SK-N-SH treated with all-trans-retinoic acid at 6 μM for 48 hours (cell line): ENCODE data around the gene RPS5.

Experiments used
- ARNTL ChIP-seq: fragments of 450-650 bp; formaldehyde crosslinking; IDR thresholded peaks from 2 replicates; pipeline ENCODE4 v1.5.0; 2020; ENCODE audit warnings: low read depth, mild to moderate bottlenecking, moderate library complexity, borderline replicate concordance
- BACH2 ChIP-seq: fragments of 250-450 bp; sonication (Bioruptor Pico); IDR thresholded peaks from 2 replicates; pipeline ENCODE4 v1.9.0; 2021; ENCODE audit warnings: mild to moderate bottlenecking, borderline replicate concordance
- CSDC2 ChIP-seq: fragments of 250-450 bp; sonication (Bioruptor Pico); IDR thresholded peaks from 2 replicates; pipeline ENCODE4 v1.5.0; 2020; ENCODE audit warnings: mild to moderate bottlenecking, moderate library complexity
- ESRRG ChIP-seq: fragments of 250-450 bp; sonication (Bioruptor Pico); IDR thresholded peaks from 2 replicates; pipeline ENCODE4 v1.6.1; 2021; ENCODE audit warnings: mild to moderate bottlenecking
- OSR1 ChIP-seq: fragments of 250-450 bp; sonication (Bioruptor Pico); IDR thresholded peaks from 2 replicates; pipeline ENCODE4 v1.8.0; 2022; ENCODE audit warnings: moderate library complexity, mild to moderate bottlenecking, inconsistent platforms
- POU6F1 ChIP-seq: fragments of 250-450 bp; sonication (Bioruptor Pico); IDR thresholded peaks from 2 replicates; pipeline ENCODE4 v1.8.0; 2021; ENCODE audit warnings: low read depth, mild to moderate bottlenecking, moderate library complexity, borderline replicate concordance
- PPARA ChIP-seq: fragments of 250-450 bp; sonication (Bioruptor Pico); IDR thresholded peaks from 2 replicates; pipeline ENCODE4 v1.5.0; 2020; ENCODE audit warnings: mild to moderate bottlenecking, borderline replicate concordance
- RARB ChIP-seq: fragments of 250-450 bp; sonication (Bioruptor Pico); IDR thresholded peaks from 2 replicates; pipeline ENCODE4 v1.8.0; 2021; ENCODE audit warnings: mild to moderate bottlenecking, moderate library complexity
- SNAI2 ChIP-seq: fragments of 250-450 bp; sonication (Bioruptor Pico); IDR thresholded peaks from 2 replicates; pipeline ENCODE4 v1.5.0; 2020; ENCODE audit warnings: mild to moderate bottlenecking, moderate library complexity
- ZFP3 ChIP-seq: fragments of 250-450 bp; sonication (Bioruptor Pico); IDR thresholded peaks from 2 replicates; pipeline ENCODE4 v1.5.0; 2020; ENCODE audit warnings: mild to moderate bottlenecking, moderate library complexity
- ZFP30 ChIP-seq: fragments of 450-650 bp; formaldehyde crosslinking; IDR thresholded peaks from 2 replicates; pipeline ENCODE4 v1.5.0; 2022; ENCODE audit warnings: mild to moderate bottlenecking, moderate library complexity
- ZNF8 ChIP-seq: fragments of 450-650 bp; formaldehyde crosslinking; IDR thresholded peaks from 2 replicates; pipeline ENCODE4 v1.5.0; 2020; ENCODE audit warnings: mild to moderate bottlenecking, moderate library complexity
- TF ChIP-seq, protein P1 (sequence below): fragments of 250-450 bp; sonication (Bioruptor Pico); IDR thresholded peaks from 2 replicates; pipeline ENCODE4 v1.8.0; 2020; ENCODE audit warnings: mild to moderate bottlenecking, moderate library complexity, borderline replicate concordance
- TF ChIP-seq, protein P2 (sequence below): fragments of 250-450 bp; sonication (Bioruptor Pico); IDR thresholded peaks from 2 replicates; pipeline ENCODE4 v1.5.0; 2020; ENCODE audit warnings: mild to moderate bottlenecking, moderate library complexity

- TF ChIP-seq PPARA (CRISPR knock-in tag) (no peak), RARB (CRISPR knock-in tag) (no peak), CSDC2 (CRISPR knock-in tag) (no peak), ZFP30 (no peak), OSR1 (CRISPR knock-in tag) (no peak), ARNTL (CRISPR knock-in tag) (no peak), ZFP3 (CRISPR knock-in tag) (no peak), ESRRG (CRISPR knock-in tag) (no peak), POU6F1 (CRISPR knock-in tag) (no peak), BACH2 (CRISPR knock-in tag) (no peak), SNAI2 (CRISPR knock-in tag) (no peak), ZNF8 (CRISPR knock-in tag) (no peak)
- TF ChIP-seq, protein P1, sequence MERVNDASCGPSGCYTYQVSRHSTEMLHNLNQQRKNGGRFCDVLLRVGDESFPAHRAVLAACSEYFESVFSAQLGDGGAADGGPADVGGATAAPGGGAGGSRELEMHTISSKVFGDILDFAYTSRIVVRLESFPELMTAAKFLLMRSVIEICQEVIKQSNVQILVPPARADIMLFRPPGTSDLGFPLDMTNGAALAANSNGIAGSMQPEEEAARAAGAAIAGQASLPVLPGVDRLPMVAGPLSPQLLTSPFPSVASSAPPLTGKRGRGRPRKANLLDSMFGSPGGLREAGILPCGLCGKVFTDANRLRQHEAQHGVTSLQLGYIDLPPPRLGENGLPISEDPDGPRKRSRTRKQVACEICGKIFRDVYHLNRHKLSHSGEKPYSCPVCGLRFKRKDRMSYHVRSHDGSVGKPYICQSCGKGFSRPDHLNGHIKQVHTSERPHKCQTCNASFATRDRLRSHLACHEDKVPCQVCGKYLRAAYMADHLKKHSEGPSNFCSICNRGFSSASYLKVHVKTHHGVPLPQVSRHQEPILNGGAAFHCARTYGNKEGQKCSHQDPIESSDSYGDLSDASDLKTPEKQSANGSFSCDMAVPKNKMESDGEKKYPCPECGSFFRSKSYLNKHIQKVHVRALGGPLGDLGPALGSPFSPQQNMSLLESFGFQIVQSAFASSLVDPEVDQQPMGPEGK (CRISPR knock-in tag) = no peak
- TF ChIP-seq, protein P2, sequence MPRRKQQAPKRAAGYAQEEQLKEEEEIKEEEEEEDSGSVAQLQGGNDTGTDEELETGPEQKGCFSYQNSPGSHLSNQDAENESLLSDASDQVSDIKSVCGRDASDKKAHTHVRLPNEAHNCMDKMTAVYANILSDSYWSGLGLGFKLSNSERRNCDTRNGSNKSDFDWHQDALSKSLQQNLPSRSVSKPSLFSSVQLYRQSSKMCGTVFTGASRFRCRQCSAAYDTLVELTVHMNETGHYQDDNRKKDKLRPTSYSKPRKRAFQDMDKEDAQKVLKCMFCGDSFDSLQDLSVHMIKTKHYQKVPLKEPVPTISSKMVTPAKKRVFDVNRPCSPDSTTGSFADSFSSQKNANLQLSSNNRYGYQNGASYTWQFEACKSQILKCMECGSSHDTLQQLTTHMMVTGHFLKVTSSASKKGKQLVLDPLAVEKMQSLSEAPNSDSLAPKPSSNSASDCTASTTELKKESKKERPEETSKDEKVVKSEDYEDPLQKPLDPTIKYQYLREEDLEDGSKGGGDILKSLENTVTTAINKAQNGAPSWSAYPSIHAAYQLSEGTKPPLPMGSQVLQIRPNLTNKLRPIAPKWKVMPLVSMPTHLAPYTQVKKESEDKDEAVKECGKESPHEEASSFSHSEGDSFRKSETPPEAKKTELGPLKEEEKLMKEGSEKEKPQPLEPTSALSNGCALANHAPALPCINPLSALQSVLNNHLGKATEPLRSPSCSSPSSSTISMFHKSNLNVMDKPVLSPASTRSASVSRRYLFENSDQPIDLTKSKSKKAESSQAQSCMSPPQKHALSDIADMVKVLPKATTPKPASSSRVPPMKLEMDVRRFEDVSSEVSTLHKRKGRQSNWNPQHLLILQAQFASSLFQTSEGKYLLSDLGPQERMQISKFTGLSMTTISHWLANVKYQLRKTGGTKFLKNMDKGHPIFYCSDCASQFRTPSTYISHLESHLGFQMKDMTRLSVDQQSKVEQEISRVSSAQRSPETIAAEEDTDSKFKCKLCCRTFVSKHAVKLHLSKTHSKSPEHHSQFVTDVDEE (CRISPR knock-in tag) = no peak
These were observed 48.7 kb upstream of the RPS5 start for GRCh38 chr19:58338336-58338735.
